PC-3 (cell line): ENCODE measurements around the gene ASCL5. TPM values are rescaled to one million over a fixed set of nuclear protein-coding genes. Genes with fewer than 3 reads are reported as not detected.

Experiments
- ATAC-seq: fragments of 200-7000 bp; cut with Tn5 transposase; 2 replicates; pipeline ENCODE4 v1.9.1; 2020; ENCODE audit warnings: mild to moderate bottlenecking, moderate library complexity
- BruUV-seq: library from RNA; stranded (reverse); fragments of 400-500 nt; replicated peaks from 2 replicates; lab custom pipeline; 2021; lab: Mats Ljungman, UMichigan
- CTCF ChIA-PET: fragments of 300-600 bp; sonication (Branson Sonifier 250); formaldehyde crosslinking; loops from one replicate; lab custom pipeline; 2022; ENCODE audit warnings: antibody characterized with exemption; lab: Charles Lee
- POLR2A ChIA-PET: fragments of 300-600 bp; sonication (Branson Sonifier 250); formaldehyde crosslinking; loops from one replicate; lab custom pipeline; 2022; ENCODE audit warnings: antibody characterized with exemption; ENCODE audit not compliant: unreplicated experiment; lab: Charles Lee
- DNase-seq: peaks from one replicate; pipeline ENCODE4 v3.0.0-alpha.2; 2015
- H2AFZ ChIP-seq: fragments of 300-600 bp; sonication (generic); 2 replicates; pipeline ENCODE4 v1.6.0; 2016; ENCODE audit warnings: antibody characterized with exemption, low read length
- H3F3A ChIP-seq: fragments of 300-600 bp; sonication (generic); one replicate; pipeline ENCODE4 v1.6.0; 2017; ENCODE audit warnings: antibody characterized with exemption, low read length, control low read depth, mild to moderate bottlenecking; ENCODE audit not compliant: unreplicated experiment
- H3K27ac ChIP-seq: fragments of 300-600 bp; sonication (generic); 2 replicates; pipeline ENCODE4 v1.5.1; 2016; ENCODE audit warnings: mild to moderate bottlenecking, low read length
- H3K27me3 ChIP-seq: fragments of 300-600 bp; sonication (generic); 2 replicates; pipeline ENCODE4 v1.6.1; 2016; ENCODE audit warnings: low read length, mixed read lengths
- H3K36me3 ChIP-seq: fragments of 300-600 bp; sonication (generic); 2 replicates; pipeline ENCODE4 v1.6.1; 2016; ENCODE audit warnings: low read depth, mixed run types, low read length, mixed read lengths
- H3K4me1 ChIP-seq: fragments of 300-600 bp; sonication (generic); 2 replicates; pipeline ENCODE4 v1.5.1; 2016; ENCODE audit warnings: low read length; ENCODE audit not compliant: insufficient read depth
- H3K4me2 ChIP-seq: fragments of 300-600 bp; sonication (generic); 2 replicates; pipeline ENCODE4 v1.6.0; 2016; ENCODE audit warnings: low read length
- H3K4me3 ChIP-seq: fragments of 300-600 bp; sonication (generic); 2 replicates; pipeline ENCODE4 v1.5.1; 2016; ENCODE audit warnings: mild to moderate bottlenecking, low read length, mixed read lengths
- H3K79me2 ChIP-seq: fragments of 300-600 bp; sonication (generic); 2 replicates; pipeline ENCODE4 v1.6.1; 2017; ENCODE audit warnings: low read length, mixed read lengths
- H3K9ac ChIP-seq: fragments of 300-600 bp; sonication (generic); 2 replicates; pipeline ENCODE4 v1.6.0; 2016; ENCODE audit warnings: mild to moderate bottlenecking, low read length
- H3K9me2 ChIP-seq: fragments of 300-600 bp; sonication (generic); replicated peaks from 2 replicates; pipeline ENCODE4 v1.6.1; 2016; ENCODE audit warnings: mixed run types, low read length, mixed read lengths
- H3K9me3 ChIP-seq: fragments of 300-600 bp; sonication (generic); 2 replicates; pipeline ENCODE4 v1.6.1; 2016; ENCODE audit warnings: low read length, mixed read lengths
- H4K20me1 ChIP-seq: fragments of 300-600 bp; sonication (generic); 2 replicates; pipeline ENCODE4 v1.6.1; 2016; ENCODE audit warnings: low read length, mixed read lengths
- CTCF ChIP-seq: fragments of 300-600 bp; sonication (generic); conservative IDR thresholded peaks from 2 replicates; pipeline ENCODE4 v1.5.1; 2017; ENCODE audit warnings: antibody characterized with exemption, low read depth, mild to moderate bottlenecking, low read length
- EZH2 ChIP-seq: fragments of 300-600 bp; sonication (generic); IDR thresholded peaks from one replicate; pipeline ENCODE4 v1.6.1; 2017; ENCODE audit warnings: antibody characterized with exemption, mild to moderate bottlenecking, low read length; ENCODE audit not compliant: unreplicated experiment
- EZH2phosphoT487 ChIP-seq: fragments of 300-600 bp; sonication (generic); IDR thresholded peaks from 2 replicates; pipeline ENCODE4 v1.6.1; 2018; ENCODE audit warnings: mild to moderate bottlenecking, antibody characterized with exemption, low read length, borderline replicate concordance
- intact Hi-C: fragments of 100-400 bp; cut with micrococcal nuclease; formaldehyde crosslinking; loops from 2 replicates; pipeline ENCODE4 v1.9.0; 2023
- total RNA-seq: library from RNA; depleted of rRNA; stranded (reverse); fragments of >200 nt; gene quantifications from 2 replicates; pipeline ENCODE4 v1.2.3, GENCODE V29; 2014

Gene ASCL5
- total RNA-seq, 1 experiment from 2014 or later, result 3.1 TPM

- Histone ChIP-seq H3K36me3 (no peaks in the 10 kb centered on the region), H3K4me1 (peaks cover 12% of the 10 kb centered on the region), H2AFZ (no peak overlapping the region), H4K20me1 (no peaks in the 10 kb centered on the region), H3K27me3 (peaks cover 39% of the 10 kb centered on the region), H3K79me2 (no peaks in the 10 kb centered on the region), H3K9me2 (no peaks in the 10 kb centered on the region), H3K27ac (no peak overlapping the region), H3K9me3 (no peaks in the 10 kb centered on the region), H3K9ac (no peak overlapping the region), H3K4me2 (no peak overlapping the region), H3K4me3 (no peak overlapping the region), H3F3A (no peaks in the 10 kb centered on the region)
- TF ChIP-seq CTCF, result no peak
- no peak for TF ChIP-seq EZH2phosphoT487
- no peak for TF ChIP-seq EZH2
- no TSS peak for BruUV-seq
- no peak for ATAC-seq
- POLR2A ChIA-PET, result no interaction called here
- no peak for DNase-seq
- CTCF ChIA-PET, result no interaction called here
- intact Hi-C loops, result no loop called here
Measured at GRCh38 chr1:201091256-201091655, 35.7 kb downstream of the ASCL5 start.

GRCh38 chr1:201090541-201090940 is 36.4 kb downstream of the ASCL5 start:
- Histone ChIP-seq H3K4me1 (peaks cover 12% of the 10 kb centered on the region), H2AFZ (no peak overlapping the region), H3K36me3 (no peaks in the 10 kb centered on the region), H3K4me2 (no peak overlapping the region), H3K27ac (no peak overlapping the region), H3K79me2 (no peaks in the 10 kb centered on the region), H3F3A (no peaks in the 10 kb centered on the region), H4K20me1 (no peaks in the 10 kb centered on the region), H3K9ac (no peak overlapping the region), H3K9me2 (no peaks in the 10 kb centered on the region), H3K9me3 (no peaks in the 10 kb centered on the region), H3K27me3 (peaks cover 32% of the 10 kb centered on the region), H3K4me3 (no peak overlapping the region)
- ATAC-seq (no peak), DNase-seq (no peak)
- POLR2A ChIA-PET, result no interaction called here
- no peak for TF ChIP-seq EZH2phosphoT487
- TF ChIP-seq CTCF, result no peak
- no peak for TF ChIP-seq EZH2
- CTCF ChIA-PET, result interaction anchor here (0.8 kb wide), 1 partner anchor 111 kb away, joined by 3 read pairs; no protein-coding TSS in a partner anchor
- BruUV-seq, result no TSS peak
- intact Hi-C loops, result no loop called here

GRCh38 chr1:201089596-201089995 is 37.4 kb downstream of the ASCL5 start:
- no peaks in the 10 kb centered on the region for H3K79me2 ChIP-seq
- POLR2A ChIA-PET, result no interaction called here
- no TSS peak for BruUV-seq
- H3K27ac ChIP-seq, result no peak overlapping the region
- peaks cover 12% of the 10 kb centered on the region for H3K4me1 ChIP-seq
- peaks cover 28% of the 10 kb centered on the region for H3K27me3 ChIP-seq
- H3K4me3 ChIP-seq, result no peak overlapping the region
- no peak overlapping the region for H2AFZ ChIP-seq
- CTCF ChIA-PET, result interaction anchor here (0.5 kb wide), 1 partner anchor 138 kb away, joined by 3 read pairs; no protein-coding TSS in a partner anchor
- no peaks in the 10 kb centered on the region for H3K36me3 ChIP-seq
- ATAC-seq (no peak), DNase-seq (no peak)
- no peaks in the 10 kb centered on the region for H3K9me2 ChIP-seq
- no peaks in the 10 kb centered on the region for H3K9me3 ChIP-seq
- intact Hi-C loops, result loop anchor here (5.0 kb wide), 1 partner anchor 273 kb away; no protein-coding TSS in a partner anchor
- H3K4me2 ChIP-seq, result no peak overlapping the region
- no peaks in the 10 kb centered on the region for H4K20me1 ChIP-seq
- no peaks in the 10 kb centered on the region for H3F3A ChIP-seq
- no peak for TF ChIP-seq CTCF
- no peak for TF ChIP-seq EZH2phosphoT487
- TF ChIP-seq EZH2, result no peak
- no peak overlapping the region for H3K9ac ChIP-seq
